ENCODE data around the gene ARSG.
"Not testable (repeated sequence)": the region's sequence is repeated elsewhere in the genome, so short reads cannot be mapped to it uniquely, and the experiment has no call there.

Gene ARSG

DNA sequence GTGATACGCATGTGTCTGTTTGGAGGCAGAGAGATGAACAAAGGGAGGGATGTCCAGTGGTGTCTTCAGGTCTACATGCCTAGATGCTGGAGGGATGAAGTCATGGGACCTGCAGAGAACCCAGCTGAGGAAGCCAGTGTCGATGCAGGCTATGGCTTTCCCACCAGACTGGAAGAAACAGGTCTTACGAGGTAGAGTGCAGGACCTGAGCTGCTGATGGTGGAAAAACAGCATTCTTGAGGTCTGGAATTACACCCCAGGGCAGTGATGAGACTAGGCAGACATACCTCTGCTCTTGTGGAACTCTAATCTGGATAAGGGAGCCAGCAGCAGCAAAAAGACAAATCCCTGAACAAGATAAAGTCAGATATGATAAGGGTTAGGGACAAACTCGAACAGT, 37.4 kb downstream of the ARSG start:
- TF ChIP-seq CTCF (IDR thresholded peaks at IDR 0.05; ENCODE audit: low read depth, low read length): no peak
- no peak overlapping the region for H3K4me3 ChIP-seq (ENCODE audit: low read depth, low read length)

DNA sequence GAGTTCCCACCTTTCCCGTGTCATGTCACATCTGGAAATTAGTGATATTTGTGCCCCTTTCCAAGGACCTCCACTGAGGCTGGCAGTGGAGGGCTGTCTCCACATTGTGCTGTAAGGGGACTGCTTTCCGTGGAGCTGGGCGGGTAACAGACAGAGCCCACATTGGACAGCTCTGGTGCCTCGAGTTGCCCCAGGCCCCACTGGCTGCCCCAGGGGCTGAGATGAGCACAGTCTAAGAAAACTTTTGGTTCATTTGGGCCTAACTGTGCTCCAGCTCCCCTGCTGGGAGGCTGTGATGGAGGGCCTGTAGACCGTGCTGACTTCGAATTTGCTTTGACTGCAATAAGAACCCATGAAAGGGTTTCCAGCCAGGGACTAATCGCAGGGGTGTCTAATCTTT, 38.0 kb downstream of the ARSG start:
- no peak for TF ChIP-seq CTCF (IDR thresholded peaks at IDR 0.05; ENCODE audit: low read depth, low read length)
- H3K4me3 ChIP-seq (ENCODE audit: low read depth, low read length): no peak overlapping the region

- not testable (repeated sequence) for H3K4me3 ChIP-seq (ENCODE audit: low read depth, low read length)
These were observed 40.6 kb downstream of the ARSG start for GRCh38 chr17:68331932-68332331.

DNA sequence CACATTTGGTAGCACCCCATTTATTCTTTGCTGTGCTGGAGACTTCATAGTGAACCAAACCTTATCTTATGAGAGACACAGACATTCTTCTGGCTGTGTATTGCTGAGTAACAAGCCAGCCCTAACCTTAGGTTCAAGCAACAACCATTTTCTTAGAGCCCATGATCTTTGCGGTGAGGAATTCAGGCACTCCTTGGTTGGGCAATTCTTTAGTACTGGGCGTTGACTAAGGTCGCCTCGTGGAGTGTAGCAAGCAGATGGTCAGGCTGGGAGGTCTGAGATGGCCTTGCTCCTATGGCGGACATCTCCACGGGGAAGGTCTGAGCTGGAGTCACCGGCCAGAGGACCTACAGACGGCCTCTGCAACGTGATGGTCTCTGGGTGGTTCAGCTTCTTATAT, 43.1 kb downstream of the ARSG start:
- no peak overlapping the region for H3K4me3 ChIP-seq (ENCODE audit: low read depth, low read length)
- TF ChIP-seq CTCF (IDR thresholded peaks at IDR 0.05; ENCODE audit: low read depth, low read length): no peak

DNA sequence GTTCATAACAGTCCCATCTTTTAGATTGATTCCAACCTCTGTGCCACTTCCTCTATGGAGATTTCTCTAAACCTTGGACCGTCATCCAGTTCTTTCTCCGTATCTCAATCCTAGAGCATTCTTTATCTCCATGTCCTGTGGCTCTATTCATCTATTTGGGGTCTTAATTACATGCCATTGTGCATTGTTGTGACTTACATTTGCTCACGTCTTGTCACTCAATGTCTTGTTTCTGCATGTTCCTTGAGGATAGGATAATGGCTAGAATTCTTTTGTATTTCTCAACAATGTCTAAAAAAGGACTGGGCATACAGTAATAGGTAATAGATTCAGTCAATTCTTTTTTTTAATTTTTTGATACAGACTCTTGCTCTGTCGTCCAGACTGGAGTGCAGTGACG, 50.2 kb downstream of the ARSG start:
- TF ChIP-seq CTCF (IDR thresholded peaks at IDR 0.05; ENCODE audit: low read depth, low read length): no peak
- H3K4me3 ChIP-seq (ENCODE audit: low read depth, low read length): no peak overlapping the region

DNA sequence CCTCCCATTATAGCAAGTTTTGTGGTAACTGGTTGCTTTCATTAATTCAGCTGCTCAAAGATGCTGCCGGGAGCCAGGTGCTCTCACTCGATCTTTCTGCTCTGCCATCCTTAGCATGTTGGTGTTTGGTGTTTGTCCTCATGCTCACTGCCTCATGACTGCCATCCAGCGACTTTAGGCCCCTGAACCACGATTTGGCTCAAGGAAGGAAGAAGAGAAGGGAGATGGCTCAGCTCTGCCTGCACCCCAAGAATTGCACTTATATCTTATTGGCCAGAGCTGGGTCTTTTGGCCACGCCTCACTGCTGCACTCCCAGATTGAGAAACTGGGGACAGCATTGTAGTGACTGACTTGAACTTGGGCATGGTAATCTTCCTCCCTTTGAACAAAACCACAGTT, 52.7 kb downstream of the ARSG start:
- no peak for TF ChIP-seq CTCF (IDR thresholded peaks at IDR 0.05; ENCODE audit: low read depth, low read length)
- H3K4me3 ChIP-seq (ENCODE audit: low read depth, low read length): no peak overlapping the region

GRCh38 chr17:68344701-68345136, 53.4 kb downstream of the ARSG start:
- TF ChIP-seq CTCF (IDR thresholded peaks at IDR 0.05; ENCODE audit: low read depth, low read length): no peak
- H3K4me3 ChIP-seq (ENCODE audit: low read depth, low read length): no peak overlapping the region

GRCh38 chr17:68346448-68346847, 55.2 kb downstream of the ARSG start:
- no peak for TF ChIP-seq CTCF (IDR thresholded peaks at IDR 0.05; ENCODE audit: low read depth, low read length)
- no peak overlapping the region for H3K4me3 ChIP-seq (ENCODE audit: low read depth, low read length)

All from WI38 (cell line).